H9 (cell line): ENCODE data around the gene CLEC2L. TPM values are rescaled to one million over a fixed set of nuclear protein-coding genes. Genes with fewer than 3 reads are reported as not detected.
A peak's percentile ranks its signal among the peaks of the same experiment; 100 is the strongest.

ENCODE experiments used
- DNase-seq: peaks from one replicate; pipeline ENCODE4 v3.0.0-alpha.2; 2017
- H2AFZ ChIP-seq: one replicate; pipeline ENCODE4 v1.6.1; 2013; ENCODE audit warnings: mild to moderate bottlenecking, low read length, control low read depth, moderate library complexity
- H2AK5ac ChIP-seq: 2 replicates; pipeline ENCODE4 v1.6.1; 2013; ENCODE audit warnings: low read length, control low read depth, mixed read lengths; ENCODE audit not compliant: insufficient read length
- H2BK120ac ChIP-seq: one replicate; pipeline ENCODE4 v1.6.1; 2013; ENCODE audit warnings: low read depth, mild to moderate bottlenecking, low read length, control low read depth, inconsistent platforms; ENCODE audit not compliant: poor library complexity, severe bottlenecking
- H2BK12ac ChIP-seq: 2 replicates; pipeline ENCODE4 v1.6.1; 2013; ENCODE audit warnings: low read length, control low read depth, mixed read lengths, low read depth; ENCODE audit not compliant: insufficient read length
- H2BK15ac ChIP-seq: 2 replicates; pipeline ENCODE4 v1.6.1; 2013; ENCODE audit warnings: low read depth, low read length, control low read depth
- H2BK20ac ChIP-seq: one replicate; pipeline ENCODE4 v1.6.1; 2013; ENCODE audit warnings: low read depth, mild to moderate bottlenecking, low read length, control low read depth, inconsistent platforms; ENCODE audit not compliant: poor library complexity, severe bottlenecking
- H2BK5ac ChIP-seq: 2 replicates; pipeline ENCODE4 v1.6.1; 2013; ENCODE audit warnings: low read length, control low read depth, mixed read lengths; ENCODE audit not compliant: insufficient read length
- H3K14ac ChIP-seq: 2 replicates; pipeline ENCODE4 v1.6.1; 2013; ENCODE audit warnings: low read length, control low read depth; ENCODE audit not compliant: insufficient read depth
- H3K18ac ChIP-seq: 2 replicates; pipeline ENCODE4 v1.6.1; 2013; ENCODE audit warnings: low read depth, mild to moderate bottlenecking, mixed read lengths, low read length, control low read depth; ENCODE audit not compliant: insufficient read length
- H3K23ac ChIP-seq: 2 replicates; pipeline ENCODE4 v1.6.1; 2013; ENCODE audit warnings: low read length, control low read depth, mixed read lengths, low read depth; ENCODE audit not compliant: insufficient read length
- H3K23me2 ChIP-seq: 2 replicates; pipeline ENCODE4 v1.6.1; 2013; ENCODE audit warnings: low read depth, mild to moderate bottlenecking, mixed read lengths, low read length, control low read depth; ENCODE audit not compliant: insufficient read length, poor library complexity, severe bottlenecking
- H3K27ac ChIP-seq: 2 replicates; pipeline ENCODE4 v1.5.1; 2013; ENCODE audit warnings: low read length, control low read depth, mixed read lengths, low read depth; ENCODE audit not compliant: insufficient read length
- H3K27me3 ChIP-seq: 2 replicates; pipeline ENCODE4 v1.6.1; 2013; ENCODE audit warnings: low read length, control low read depth, inconsistent platforms; ENCODE audit not compliant: insufficient read depth
- H3K4ac ChIP-seq: 2 replicates; pipeline ENCODE4 v1.6.1; 2013; ENCODE audit warnings: low read depth, mild to moderate bottlenecking, control low read depth, inconsistent platforms, low read length, moderate library complexity
- H3K4me1 ChIP-seq: 2 replicates; pipeline ENCODE4 v1.6.1; 2013; ENCODE audit warnings: low read length, control low read depth, inconsistent platforms; ENCODE audit not compliant: insufficient read depth
- H3K4me2 ChIP-seq: 2 replicates; pipeline ENCODE4 v1.6.1; 2013; ENCODE audit warnings: low read length, control low read depth, mixed read lengths; ENCODE audit not compliant: insufficient read length, insufficient read depth
- H3K56ac ChIP-seq: 2 replicates; pipeline ENCODE4 v1.6.1; 2013; ENCODE audit warnings: low read depth, mild to moderate bottlenecking, mixed read lengths, low read length, control low read depth; ENCODE audit not compliant: insufficient read length
- H3K79me1 ChIP-seq: 2 replicates; pipeline ENCODE4 v1.6.1; 2013; ENCODE audit warnings: low read depth, mild to moderate bottlenecking, moderate library complexity, low read length, control low read depth, inconsistent platforms; ENCODE audit not compliant: insufficient read depth, poor library complexity, severe bottlenecking
- H3K79me2 ChIP-seq: 2 replicates; pipeline ENCODE4 v1.6.1; 2013; ENCODE audit warnings: low read length, control low read depth, inconsistent platforms; ENCODE audit not compliant: insufficient read depth
- H3K9ac ChIP-seq: 2 replicates; pipeline ENCODE4 v1.6.1; 2013; ENCODE audit warnings: low read length, control low read depth, mixed read lengths; ENCODE audit not compliant: insufficient read length; ENCODE audit errors: extremely low read depth
- H3K9me3 ChIP-seq: one replicate; pipeline ENCODE4 v1.6.1; 2013; ENCODE audit warnings: low read depth, low read length, inconsistent platforms; ENCODE audit not compliant: control insufficient read depth
- H3T11ph ChIP-seq: one replicate; pipeline ENCODE4 v1.6.1; 2013; ENCODE audit warnings: mild to moderate bottlenecking, low read length, control low read depth, inconsistent platforms
- H4K20me1 ChIP-seq: one replicate; pipeline ENCODE4 v1.6.1; 2013; ENCODE audit not compliant: control insufficient read depth, insufficient read length, insufficient read depth
- H4K5ac ChIP-seq: 2 replicates; pipeline ENCODE4 v1.6.1; 2013; ENCODE audit warnings: low read depth, mild to moderate bottlenecking, mixed read lengths, low read length, control low read depth; ENCODE audit not compliant: insufficient read length
- H4K8ac ChIP-seq: replicated peaks from 2 replicates; pipeline ENCODE4 v1.6.1; 2013; ENCODE audit warnings: low read length, control low read depth, mixed read lengths, low read depth; ENCODE audit not compliant: insufficient read length
- H4K91ac ChIP-seq: 2 replicates; pipeline ENCODE4 v1.6.1; 2013; ENCODE audit warnings: low read depth, mild to moderate bottlenecking, moderate library complexity, mixed read lengths, low read length, control low read depth; ENCODE audit not compliant: insufficient read length
- H3K27ac Mint-ChIP-seq, 3 experiments: 2 replicates in 2 of 3; 3 replicates in 1 of 3; pipeline ENCODE4 v1.8.0; 2020 to 2021; ENCODE audit warnings: mixed read lengths in 3 of 3, mild to moderate bottlenecking in 1 of 3, moderate library complexity in 1 of 3
- H3K27me3 Mint-ChIP-seq: 2 replicates; pipeline ENCODE4 v1.8.0; 2021; ENCODE audit warnings: low read depth, mild to moderate bottlenecking, moderate library complexity, mixed read lengths
- H3K36me3 Mint-ChIP-seq, 3 experiments: 2 replicates in 2 of 3; 3 replicates in 1 of 3; pipeline ENCODE4 v1.8.0; 2020 to 2021; ENCODE audit warnings: low read depth in 3 of 3, mixed read lengths in 3 of 3; ENCODE audit not compliant: insufficient read depth in 1 of 3
- H3K4me1 Mint-ChIP-seq, 2 experiments: 2 replicates each; pipeline ENCODE4 v1.8.0; 2020; ENCODE audit warnings: mixed read lengths in 2 of 2
- H3K4me3 Mint-ChIP-seq, 2 experiments: 2 replicates in 1 of 2; 3 replicates in 1 of 2; pipeline ENCODE4 v1.8.0; 2020 to 2021; ENCODE audit warnings: mild to moderate bottlenecking in 2 of 2, mixed read lengths in 2 of 2, moderate library complexity in 1 of 2
- H3K9me3 Mint-ChIP-seq, 2 experiments: 2 replicates in 1 of 2; 3 replicates in 1 of 2; pipeline ENCODE4 v1.8.0; 2020; ENCODE audit warnings: mild to moderate bottlenecking in 2 of 2, mixed read lengths in 2 of 2, moderate library complexity in 1 of 2
- WGBS: extraction: QIAGEN DNeasy Blood & Tissue Kit; methylation state at CpG from one replicate; pipeline ENCODE4 v1.1.7; 2013; ENCODE audit warnings: missing lambda C conversion rate, low lambda C conversion rate, mixed read lengths; ENCODE audit not compliant: insufficient read length; ENCODE audit errors: extremely low coverage; 5-methylcytosine and 5-hydroxymethylcytosine counted together
- total RNA-seq: library from RNA; stranded (reverse); gene quantifications from 2 replicates; pipeline ENCODE4 v1.2.1, GENCODE V29; 2021
- TF ChIP-seq, protein P1 (sequence below): fragments of 200-600 bp; sonication (generic); conservative IDR thresholded peaks from 3 replicates; pipeline ENCODE4 v1.8.0; 2021; ENCODE audit warnings: antibody characterized with exemption, mild to moderate bottlenecking

Gene CLEC2L
- total RNA-seq, 1 experiment from 2014 or later = 0.74 TPM

- TF ChIP-seq, protein P1, sequence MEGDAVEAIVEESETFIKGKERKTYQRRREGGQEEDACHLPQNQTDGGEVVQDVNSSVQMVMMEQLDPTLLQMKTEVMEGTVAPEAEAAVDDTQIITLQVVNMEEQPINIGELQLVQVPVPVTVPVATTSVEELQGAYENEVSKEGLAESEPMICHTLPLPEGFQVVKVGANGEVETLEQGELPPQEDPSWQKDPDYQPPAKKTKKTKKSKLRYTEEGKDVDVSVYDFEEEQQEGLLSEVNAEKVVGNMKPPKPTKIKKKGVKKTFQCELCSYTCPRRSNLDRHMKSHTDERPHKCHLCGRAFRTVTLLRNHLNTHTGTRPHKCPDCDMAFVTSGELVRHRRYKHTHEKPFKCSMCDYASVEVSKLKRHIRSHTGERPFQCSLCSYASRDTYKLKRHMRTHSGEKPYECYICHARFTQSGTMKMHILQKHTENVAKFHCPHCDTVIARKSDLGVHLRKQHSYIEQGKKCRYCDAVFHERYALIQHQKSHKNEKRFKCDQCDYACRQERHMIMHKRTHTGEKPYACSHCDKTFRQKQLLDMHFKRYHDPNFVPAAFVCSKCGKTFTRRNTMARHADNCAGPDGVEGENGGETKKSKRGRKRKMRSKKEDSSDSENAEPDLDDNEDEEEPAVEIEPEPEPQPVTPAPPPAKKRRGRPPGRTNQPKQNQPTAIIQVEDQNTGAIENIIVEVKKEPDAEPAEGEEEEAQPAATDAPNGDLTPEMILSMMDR = no peak
- Histone ChIP-seq H4K5ac (no peak overlapping the region), H2BK15ac (no peak overlapping the region), H3K4me2 (no peak overlapping the region), H3K23ac (no peak overlapping the region), H2BK12ac (no peak overlapping the region), H4K20me1 (no peaks in the 10 kb centered on the region), H2AFZ (no peak overlapping the region), H4K91ac (no peak overlapping the region), H3K56ac (no peak overlapping the region), H3K79me2 (no peaks in the 10 kb centered on the region), H3K27me3 (no peaks in the 10 kb centered on the region), H2AK5ac (no peak overlapping the region), H3K23me2 (no peaks in the 10 kb centered on the region), H3K4me1 (no peaks in the 10 kb centered on the region), H2BK5ac (no peak overlapping the region), H3K18ac (no peak overlapping the region), H3K27ac (no peak overlapping the region), H3T11ph (no peak overlapping the region), H3K14ac (no peak overlapping the region), H2BK120ac (no peak overlapping the region), H4K8ac (no peak overlapping the region), H3K79me1 (no peaks in the 10 kb centered on the region), H3K4ac (no peak overlapping the region), H2BK20ac (no peak overlapping the region), H3K9ac (no peak overlapping the region), H3K9me3 (no peaks in the 10 kb centered on the region)
- Mint-ChIP-seq H3K4me3 (no peak overlapping the region), H3K27ac (0 out of 7 replicates have a peak overlapping the region, but pooled peaks of 1 of the 3 experiments have one; percentile 16), H3K4me1 (peaks cover 12 to 18% of the 10 kb centered on the region in 2 experiments), H3K27me3 (no peaks in the 10 kb centered on the region; the same call in 1 of the 2 replicates), H3K36me3 (peaks cover 0 to 5% (median 4%) of the 10 kb centered on the region in 3 experiments; a peak in 2 of 7 replicates), H3K9me3 (no peaks in the 10 kb centered on the region)
- DNase-seq = no peak
- WGBS = no CpG with 5 or more reads among the region's 15 CpGs
Observed at GRCh38 chr7:139572071-139572470, 48.6 kb downstream of the CLEC2L start.
